CD4-positive, alpha-beta T cell treated with Interleukin-17A for 1 hour (primary cell): ENCODE measurements around the gene KLHL7.

ENCODE experiments used
- DNase-seq: peaks from one replicate; pipeline ENCODE4 v3.0.0-alpha.2; 2020

The KLHL7 gene

DNA sequence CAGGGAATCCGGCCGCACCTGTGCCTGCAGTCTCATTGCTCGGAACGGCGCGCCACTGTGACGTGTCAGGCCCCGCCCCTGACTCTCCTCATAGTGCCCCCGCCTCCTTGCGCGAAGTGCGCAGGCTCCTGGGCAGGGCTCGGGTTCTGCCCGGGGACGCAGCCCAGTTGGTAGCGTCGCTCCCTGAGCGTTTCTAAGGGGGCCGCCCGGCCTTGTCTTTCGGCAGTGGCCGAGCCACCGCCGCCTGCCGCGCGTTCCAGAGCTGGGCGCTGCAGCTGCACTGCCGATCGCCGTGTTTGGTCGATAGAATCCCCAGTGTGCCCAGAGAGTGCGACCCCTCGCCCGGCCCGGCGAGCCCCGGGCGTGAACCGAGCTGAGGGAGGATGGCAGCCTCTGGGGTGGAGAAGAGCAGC, at the start of gene KLHL7:
TSS of gene KLHL7 (plus strand) at position 142 of the 413 bp plus-strand sequence. CDS start at position 384, 242 bp downstream.
- peak; percentile 94 for DNase-seq

DNA sequence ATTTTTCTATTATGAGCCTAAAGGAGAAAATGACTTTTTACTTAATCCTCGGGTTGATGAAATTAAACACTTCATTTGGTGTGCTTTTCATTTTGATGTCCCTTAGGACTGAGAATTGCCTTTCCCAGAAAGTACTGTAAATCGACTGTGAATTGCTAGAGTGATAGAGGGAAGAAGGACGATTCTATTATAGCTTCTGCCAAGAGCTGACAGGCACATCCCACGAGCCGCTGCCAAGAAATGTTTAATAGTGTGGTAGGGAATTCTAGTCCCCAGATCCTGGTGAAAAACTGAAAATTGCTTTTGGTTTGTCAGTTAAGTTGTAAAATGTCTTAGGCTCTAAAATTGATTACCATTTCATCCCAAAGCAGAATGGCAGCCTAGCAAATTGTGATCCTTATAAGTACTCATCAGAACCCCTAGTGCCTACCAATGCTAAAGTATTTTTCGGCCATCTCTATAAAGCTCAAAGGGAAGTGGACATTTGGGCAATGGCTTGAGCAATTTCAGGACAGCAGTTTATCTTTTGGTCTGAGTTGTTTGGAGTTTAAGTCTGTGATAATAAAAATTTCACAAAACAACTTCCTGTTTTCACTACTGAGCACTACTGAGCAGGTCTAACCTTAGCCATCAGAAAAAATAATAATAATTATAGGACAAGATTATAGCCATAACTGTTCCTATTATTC, 47.0 kb upstream of the KLHL7 start:
- DNase-seq, result no peak

DNA sequence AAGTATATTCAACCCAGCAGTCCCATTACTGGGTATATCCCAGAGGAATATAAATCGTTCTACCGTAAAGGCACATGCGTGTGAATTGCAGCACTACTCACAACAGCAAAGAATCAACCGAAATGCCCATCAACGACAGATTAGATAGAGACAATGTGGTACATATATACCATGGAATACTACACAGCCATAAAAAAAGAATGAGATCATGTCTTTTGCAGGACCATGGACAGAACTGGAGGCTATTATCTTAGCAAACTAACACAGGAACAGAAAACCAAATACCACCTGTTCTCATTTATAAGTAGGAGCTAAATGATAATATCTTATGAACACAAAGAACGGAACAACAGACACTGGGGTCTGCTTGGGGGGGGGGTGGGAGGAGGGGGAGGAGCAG, 44.3 kb upstream of the KLHL7 start:
- DNase-seq, result no peak

DNA sequence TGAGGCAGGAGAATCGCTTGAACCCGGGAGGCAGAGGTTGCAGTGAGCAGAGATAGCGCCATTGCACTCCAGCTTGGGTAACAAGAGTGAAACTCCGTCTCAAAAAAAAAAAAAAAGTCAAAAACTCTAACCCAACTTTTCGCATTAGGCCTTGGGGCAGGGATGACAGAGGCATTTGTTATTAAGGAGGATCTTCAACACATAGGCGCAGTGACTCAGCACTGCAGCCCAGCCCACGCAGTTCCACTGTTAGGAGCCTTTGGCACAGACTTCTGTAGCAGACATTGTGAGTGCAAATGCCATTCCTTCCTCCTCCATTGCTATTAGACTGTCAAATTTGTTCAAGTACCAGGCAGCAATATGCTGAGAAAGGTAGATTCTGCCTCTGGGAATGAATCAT, 43.1 kb upstream of the KLHL7 start:
- no peak for DNase-seq

DNA sequence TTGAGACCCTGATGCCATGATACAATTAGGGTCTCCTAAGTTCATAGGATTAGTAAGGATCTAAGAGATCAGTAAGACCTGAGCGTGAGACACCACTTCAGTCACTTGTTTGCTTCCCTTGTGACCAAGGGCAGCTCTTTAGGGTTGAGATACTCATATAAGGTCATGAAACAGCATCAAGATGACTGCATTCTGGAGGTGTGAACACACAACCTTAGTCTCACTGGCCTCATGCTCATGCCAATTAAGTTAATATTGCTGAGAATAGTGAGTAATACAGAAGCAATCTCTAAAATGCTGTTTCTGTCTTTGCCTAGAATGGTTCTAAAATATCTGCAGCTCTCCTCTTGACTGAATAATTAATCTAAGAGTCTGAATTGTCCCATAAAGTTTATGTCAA, 39.6 kb upstream of the KLHL7 start:
- DNase-seq, result no peak

GRCh38 chr7:23067271-23067670, 38.3 kb upstream of the KLHL7 start:
- DNase-seq, result no peak

GRCh38 chr7:23072048-23072447, 33.5 kb upstream of the KLHL7 start:
- no peak for DNase-seq

DNA sequence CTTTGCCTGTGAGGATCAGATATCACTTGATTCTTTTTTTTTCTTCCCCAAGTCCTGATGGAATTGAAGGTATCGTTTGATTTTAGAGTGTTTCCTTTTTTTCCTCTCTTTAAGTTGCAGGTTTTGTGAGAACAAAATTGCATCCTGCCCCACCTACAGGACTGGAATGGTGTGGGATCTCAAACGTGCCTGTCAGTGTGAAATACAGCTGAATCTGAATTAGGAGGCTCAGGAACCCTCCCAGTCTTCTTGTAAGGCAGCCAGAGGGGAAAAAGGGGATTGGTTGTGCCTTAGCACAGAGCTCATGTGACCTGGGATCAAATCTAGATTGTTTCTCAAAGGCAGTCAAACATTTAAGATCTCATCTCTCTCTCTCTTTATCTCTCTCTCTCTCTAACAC, 32.7 kb upstream of the KLHL7 start:
- no peak for DNase-seq

DNA sequence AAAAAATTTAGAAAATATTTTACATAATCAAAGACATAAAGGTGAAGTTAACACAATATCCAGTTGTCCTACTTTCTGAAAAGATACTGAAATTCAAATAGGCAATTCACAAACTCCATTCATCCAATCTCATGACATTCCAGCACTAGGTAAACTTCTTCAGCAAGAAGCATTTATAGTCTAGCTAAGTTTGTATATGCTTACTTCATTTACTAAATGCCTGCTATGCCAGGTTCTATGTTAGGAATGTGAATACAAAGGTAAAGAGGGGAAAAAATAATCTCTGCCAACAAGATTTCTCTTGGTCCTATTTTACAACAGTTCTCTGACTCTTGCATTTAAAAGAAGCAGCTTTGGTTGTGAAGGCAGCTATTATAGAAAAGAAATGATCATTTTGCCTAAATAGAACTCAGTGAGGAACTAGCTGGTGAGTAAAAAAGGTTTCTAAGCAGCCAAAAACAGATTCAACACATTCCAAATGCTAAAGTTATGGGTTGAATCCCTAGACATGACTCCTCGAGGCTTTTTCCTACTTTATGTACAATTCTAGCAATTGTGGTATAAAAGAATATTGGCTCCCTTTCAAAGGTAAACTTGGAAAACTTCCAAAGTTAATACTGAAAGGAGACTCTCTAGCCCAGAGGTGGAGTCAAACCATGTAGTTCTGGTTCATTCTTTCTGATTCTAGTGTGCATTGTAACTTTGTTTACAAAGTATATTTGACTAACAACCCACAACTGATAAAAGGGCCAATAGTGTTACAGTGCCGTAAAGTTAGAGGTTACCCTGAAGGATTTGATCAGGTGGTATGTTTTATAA, 30.9 kb upstream of the KLHL7 start:
- DNase-seq, result no peak

- no peak for DNase-seq
These were observed 30.0 kb upstream of the KLHL7 start for GRCh38 chr7:23075571-23075970.

DNA sequence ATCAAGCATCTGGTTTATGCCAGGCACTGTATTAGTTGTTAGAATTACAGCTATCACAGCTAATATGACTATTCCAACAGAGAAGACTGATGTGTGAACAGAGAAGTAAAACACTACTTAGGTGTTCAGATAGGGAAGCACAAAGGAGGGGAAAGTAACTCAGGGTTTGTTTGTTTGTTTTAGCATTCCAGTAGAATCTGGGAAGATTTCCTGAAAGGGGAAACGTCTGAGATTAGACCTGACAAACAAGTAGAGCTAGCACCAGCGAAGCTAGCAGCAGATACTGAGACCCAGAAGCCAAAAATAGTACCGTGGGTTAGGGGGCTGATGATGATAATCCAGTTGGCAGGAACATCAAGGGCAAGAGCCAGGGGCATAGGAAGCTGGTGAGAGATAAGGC, 28.8 kb upstream of the KLHL7 start:
- no peak for DNase-seq

DNA sequence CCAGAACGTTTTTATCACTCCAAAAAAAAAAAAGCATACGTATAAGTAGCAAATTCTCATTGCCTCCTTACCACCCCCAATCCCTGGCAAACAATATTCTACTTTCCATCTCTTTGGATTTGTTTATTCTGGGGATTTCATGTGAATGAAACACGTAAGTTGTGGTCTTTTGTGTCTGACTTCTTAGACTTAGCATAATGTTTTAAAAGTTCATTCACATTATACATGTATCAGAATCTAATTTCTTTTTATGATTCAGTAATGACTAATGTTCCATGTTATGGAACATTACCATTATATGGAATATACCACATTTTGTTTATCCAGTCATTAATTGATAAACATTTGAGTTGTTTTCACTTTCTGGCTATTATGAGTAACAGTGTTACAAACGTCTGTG, 12.5 kb upstream of the KLHL7 start:
- no peak for DNase-seq

- no peak for DNase-seq
These were observed 12.0 kb upstream of the KLHL7 start for GRCh38 chr7:23093546-23093945.

- no peak for DNase-seq
These were observed 8.9 kb upstream of the KLHL7 start for GRCh38 chr7:23096518-23097290.

- DNase-seq, result no peak
These were observed 7.6 kb upstream of the KLHL7 start for GRCh38 chr7:23098029-23098428.

- DNase-seq, result no peak
These were observed 7.1 kb upstream of the KLHL7 start for GRCh38 chr7:23098460-23098859.

DNA sequence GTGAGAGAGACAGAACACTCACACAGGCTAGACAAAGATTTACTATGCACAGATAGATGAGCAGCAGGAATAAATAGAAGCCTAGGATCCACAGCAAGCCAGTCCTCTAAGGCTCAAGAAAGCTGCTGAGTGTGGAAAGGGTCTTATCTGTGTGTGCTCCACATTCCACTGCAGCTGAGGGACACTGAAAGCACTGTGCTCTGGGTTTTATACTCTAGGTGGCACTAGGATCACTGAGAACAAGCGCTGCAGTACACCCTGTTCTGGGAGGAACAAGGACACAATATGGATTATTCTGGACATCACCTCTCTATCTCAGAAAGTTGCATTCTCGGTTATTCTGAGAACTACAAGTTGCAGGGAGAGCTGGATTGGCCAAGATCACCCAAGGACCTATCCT, 4.9 kb upstream of the KLHL7 start:
- DNase-seq, result no peak

DNA sequence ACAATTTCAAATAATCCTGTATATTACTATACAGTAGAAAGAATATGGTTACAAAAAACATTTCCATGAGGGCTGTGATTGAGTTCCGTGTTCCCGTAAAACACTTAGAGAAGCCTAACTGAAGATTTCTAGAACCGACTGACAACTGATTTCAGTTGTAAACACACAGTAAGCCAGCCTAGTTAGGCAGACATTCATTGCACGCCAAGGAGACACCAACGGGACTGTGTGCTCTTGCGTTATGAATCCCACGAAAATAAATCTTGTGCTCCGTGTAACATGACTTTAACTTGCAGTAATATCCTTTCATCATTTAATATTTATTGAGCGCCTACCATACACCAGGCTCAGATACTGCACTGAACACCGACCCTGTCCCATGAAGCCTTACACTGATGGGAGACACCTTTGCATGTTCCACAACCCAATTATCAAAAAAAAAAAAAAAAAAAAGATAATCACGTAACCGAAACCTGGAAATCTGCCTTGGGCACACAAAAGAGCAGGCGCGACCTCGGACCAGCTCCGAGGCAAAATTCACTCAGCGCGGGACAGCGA, 420 bp upstream of the KLHL7 start:
- DNase-seq, result no peak

DNA sequence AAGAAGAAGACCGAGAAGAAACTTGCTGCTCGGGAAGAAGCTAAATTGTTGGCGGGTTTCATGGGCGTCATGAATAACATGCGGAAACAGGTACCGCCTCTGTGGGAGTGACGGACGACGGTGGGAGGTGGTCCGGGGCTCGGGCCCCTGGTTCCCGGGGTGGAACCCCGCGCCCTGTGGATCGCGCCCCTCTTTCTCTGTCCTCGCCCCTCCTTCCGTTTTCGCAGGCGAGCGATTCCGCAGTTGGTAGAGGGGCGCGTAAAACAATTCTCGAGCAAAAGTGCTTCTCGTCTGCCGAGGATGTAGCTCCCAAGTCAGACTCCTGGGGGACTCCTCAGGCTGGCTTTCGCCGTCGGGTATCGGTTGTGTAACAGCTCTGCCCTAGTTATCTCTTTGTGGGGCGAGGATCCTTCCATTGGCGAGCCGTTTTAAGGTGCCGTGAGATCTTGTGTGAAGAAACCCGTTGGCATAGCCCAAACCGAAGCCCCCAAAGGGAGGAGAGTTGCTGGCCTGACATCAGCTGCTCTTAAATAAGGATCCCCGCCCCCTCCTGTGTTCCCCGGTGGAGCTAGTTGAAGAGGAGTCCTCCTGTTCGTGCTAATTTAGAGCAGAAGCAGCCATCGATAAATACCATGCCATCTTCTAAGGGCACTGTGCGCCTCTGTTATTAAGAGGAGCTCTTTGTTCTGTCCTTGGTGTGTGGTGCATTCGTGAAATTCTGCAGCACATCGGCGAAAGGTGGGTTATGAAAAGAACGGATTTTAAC, 655 bp downstream of the KLHL7 start:
- peak; percentile 52 for DNase-seq

DNA sequence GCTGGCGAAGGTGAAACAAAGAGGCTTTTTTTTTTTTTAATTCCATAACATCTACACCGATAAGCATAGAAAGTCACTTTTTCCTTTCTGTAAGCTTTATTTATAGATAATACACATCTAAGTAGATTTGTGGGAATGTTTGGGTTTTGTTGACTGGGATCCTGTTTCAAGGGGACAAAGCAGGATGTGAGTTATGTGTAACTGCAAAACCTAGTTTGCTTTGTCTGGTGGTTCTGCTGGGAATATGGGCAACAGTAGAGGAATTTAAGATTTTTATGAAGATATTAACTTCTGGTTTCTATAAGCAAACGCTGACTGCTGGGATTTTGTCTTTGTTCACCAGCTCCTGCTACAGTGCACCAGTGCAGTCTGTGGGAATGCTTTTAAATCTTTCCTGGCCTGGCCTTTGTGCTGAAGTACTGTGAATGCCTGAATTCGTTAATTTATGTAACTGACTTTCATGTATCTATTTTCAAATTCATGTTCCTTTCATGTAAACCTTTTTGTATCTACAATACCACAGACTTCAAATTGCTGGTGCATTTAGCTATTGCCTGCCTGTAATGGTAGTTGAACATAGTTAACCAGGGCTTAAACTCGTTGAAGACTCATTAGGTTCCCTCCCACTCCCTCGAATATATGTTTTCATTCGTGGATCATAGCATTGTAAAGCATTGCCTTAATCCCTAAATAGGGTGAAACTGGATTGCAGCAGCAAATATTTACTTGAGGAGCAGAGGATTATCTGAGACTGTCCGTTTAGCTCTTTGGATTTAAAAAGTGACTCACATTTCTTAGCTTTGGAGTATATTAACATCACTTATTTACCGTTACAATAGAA, 1.5 kb downstream of the KLHL7 start:
- no peak for DNase-seq

GRCh38 chr7:23107781-23108180, 2.2 kb downstream of the KLHL7 start:
- no peak for DNase-seq

- DNase-seq, result no peak
These were observed 3.4 kb downstream of the KLHL7 start for GRCh38 chr7:23108995-23109394.
